ENCODE measurements around the gene GAGE1.
"Not testable (repeated sequence)": the region's sequence is repeated elsewhere in the genome, so short reads cannot be mapped to it uniquely, and the experiment has no call there.

Gene GAGE1, protein sequence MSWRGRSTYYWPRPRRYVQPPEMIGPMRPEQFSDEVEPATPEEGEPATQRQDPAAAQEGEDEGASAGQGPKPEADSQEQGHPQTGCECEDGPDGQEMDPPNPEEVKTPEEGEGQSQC

DNA sequence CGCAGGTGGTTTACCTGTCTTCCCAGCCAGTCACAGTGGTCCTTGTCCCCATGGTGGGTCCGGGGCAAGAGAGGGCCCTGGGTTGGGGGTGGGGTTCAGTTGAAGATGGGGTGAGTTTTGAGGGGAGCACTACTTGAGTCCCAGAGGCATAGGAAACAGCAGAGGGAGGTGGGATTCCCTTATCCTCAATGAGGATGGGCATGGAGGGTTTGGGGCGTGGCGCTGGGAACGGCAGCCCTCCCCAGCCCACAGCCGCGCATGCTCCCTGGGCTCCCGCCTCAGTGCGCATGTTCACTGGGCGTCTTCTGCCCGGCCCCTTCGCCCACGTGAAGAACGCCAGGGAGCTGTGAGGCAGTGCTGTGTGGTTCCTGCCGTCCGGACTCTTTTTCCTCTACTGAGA lies at the start of gene GAGE1:
TSS of gene GAGE1 (plus strand) at position 301 of the 400 bp plus-strand sequence. CDS start 1,155 bp downstream, outside the sequence.
- not testable (repeated sequence) for DNase-seq (ENCODE audit: low spot score)

DNA sequence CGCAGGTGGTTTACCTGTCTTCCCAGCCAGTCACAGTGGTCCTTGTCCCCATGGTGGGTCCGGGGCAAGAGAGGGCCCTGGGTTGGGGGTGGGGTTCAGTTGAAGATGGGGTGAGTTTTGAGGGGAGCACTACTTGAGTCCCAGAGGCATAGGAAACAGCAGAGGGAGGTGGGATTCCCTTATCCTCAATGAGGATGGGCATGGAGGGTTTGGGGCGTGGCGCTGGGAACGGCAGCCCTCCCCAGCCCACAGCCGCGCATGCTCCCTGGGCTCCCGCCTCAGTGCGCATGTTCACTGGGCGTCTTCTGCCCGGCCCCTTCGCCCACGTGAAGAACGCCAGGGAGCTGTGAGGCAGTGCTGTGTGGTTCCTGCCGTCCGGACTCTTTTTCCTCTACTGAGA lies 47.8 kb upstream of the GAGE1 start, which contains the start of gene GAGE12E:
TSS of gene GAGE12E (plus strand) at position 301 of the 400 bp plus-strand sequence. CDS start 1,155 bp downstream, outside the sequence.
- DNase-seq (ENCODE audit: low spot score), result not testable (repeated sequence)

DNA sequence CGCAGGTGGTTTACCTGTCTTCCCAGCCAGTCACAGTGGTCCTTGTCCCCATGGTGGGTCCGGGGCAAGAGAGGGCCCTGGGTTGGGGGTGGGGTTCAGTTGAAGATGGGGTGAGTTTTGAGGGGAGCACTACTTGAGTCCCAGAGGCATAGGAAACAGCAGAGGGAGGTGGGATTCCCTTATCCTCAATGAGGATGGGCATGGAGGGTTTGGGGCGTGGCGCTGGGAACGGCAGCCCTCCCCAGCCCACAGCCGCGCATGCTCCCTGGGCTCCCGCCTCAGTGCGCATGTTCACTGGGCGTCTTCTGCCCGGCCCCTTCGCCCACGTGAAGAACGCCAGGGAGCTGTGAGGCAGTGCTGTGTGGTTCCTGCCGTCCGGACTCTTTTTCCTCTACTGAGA lies 38.3 kb upstream of the GAGE1 start, which contains the start of gene GAGE12F:
TSS of gene GAGE12F (plus strand) at position 301 of the 400 bp plus-strand sequence. CDS start 1,155 bp downstream, outside the sequence.
- DNase-seq (ENCODE audit: low spot score), result not testable (repeated sequence)

DNA sequence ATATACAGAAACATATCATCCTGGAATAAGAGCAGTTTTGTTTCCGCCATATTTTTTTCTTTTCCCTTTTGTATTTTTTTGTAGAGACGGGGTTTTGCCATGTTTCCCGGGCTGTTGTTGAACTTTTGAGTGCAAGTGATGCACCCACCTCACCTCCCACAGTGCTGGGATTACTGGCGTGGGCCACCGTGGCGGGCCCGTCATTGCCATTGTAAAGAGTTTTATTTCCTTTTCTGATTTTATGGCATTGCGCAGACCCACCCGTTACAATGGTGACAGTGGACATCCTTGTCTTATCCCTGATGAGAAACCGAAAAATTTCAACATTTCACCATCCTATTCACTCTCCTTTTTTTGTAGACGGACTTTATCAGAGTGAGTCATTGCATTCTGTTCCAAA lies 30.1 kb upstream of the GAGE1 start:
- DNase-seq (ENCODE audit: low spot score), result not testable (repeated sequence)

DNA sequence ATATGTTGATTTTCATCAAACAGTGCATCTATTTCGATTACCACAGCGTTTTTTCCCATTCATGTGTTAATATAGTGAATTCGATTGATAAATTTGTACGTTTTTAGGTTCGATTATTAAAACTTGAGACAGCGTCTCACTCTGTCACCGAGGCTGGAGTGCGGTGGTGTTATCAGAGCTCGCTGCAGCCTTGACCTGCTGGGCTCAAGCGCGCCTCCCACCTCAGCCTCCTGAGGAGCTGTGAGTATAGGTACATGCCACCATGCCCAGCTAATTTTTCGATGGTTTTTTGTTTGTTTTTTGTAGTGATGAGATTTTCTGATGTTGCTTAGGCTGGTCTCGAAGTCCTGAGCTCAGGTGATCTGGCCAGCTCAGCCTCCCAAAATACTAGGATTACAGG lies 29.7 kb upstream of the GAGE1 start:
- not testable (repeated sequence) for DNase-seq (ENCODE audit: low spot score)

DNA sequence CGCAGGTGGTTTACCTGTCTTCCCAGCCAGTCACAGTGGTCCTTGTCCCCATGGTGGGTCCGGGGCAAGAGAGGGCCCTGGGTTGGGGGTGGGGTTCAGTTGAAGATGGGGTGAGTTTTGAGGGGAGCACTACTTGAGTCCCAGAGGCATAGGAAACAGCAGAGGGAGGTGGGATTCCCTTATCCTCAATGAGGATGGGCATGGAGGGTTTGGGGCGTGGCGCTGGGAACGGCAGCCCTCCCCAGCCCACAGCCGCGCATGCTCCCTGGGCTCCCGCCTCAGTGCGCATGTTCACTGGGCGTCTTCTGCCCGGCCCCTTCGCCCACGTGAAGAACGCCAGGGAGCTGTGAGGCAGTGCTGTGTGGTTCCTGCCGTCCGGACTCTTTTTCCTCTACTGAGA lies 28.7 kb upstream of the GAGE1 start, which contains the start of gene GAGE12G:
TSS of gene GAGE12G (plus strand) at position 301 of the 400 bp plus-strand sequence. CDS start 1,155 bp downstream, outside the sequence.
- DNase-seq (ENCODE audit: low spot score), result not testable (repeated sequence)

DNA sequence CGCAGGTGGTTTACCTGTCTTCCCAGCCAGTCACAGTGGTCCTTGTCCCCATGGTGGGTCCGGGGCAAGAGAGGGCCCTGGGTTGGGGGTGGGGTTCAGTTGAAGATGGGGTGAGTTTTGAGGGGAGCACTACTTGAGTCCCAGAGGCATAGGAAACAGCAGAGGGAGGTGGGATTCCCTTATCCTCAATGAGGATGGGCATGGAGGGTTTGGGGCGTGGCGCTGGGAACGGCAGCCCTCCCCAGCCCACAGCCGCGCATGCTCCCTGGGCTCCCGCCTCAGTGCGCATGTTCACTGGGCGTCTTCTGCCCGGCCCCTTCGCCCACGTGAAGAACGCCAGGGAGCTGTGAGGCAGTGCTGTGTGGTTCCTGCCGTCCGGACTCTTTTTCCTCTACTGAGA lies 19.2 kb upstream of the GAGE1 start, which contains the start of gene GAGE12H:
TSS of gene GAGE12H (plus strand) at position 301 of the 400 bp plus-strand sequence. CDS start 1,155 bp downstream, outside the sequence.
- not testable (repeated sequence) for DNase-seq (ENCODE audit: low spot score)

DNA sequence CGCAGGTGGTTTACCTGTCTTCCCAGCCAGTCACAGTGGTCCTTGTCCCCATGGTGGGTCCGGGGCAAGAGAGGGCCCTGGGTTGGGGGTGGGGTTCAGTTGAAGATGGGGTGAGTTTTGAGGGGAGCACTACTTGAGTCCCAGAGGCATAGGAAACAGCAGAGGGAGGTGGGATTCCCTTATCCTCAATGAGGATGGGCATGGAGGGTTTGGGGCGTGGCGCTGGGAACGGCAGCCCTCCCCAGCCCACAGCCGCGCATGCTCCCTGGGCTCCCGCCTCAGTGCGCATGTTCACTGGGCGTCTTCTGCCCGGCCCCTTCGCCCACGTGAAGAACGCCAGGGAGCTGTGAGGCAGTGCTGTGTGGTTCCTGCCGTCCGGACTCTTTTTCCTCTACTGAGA lies 9.6 kb upstream of the GAGE1 start, which contains the start of gene GAGE2A:
TSS of gene GAGE2A (plus strand) at position 301 of the 400 bp plus-strand sequence. CDS start 1,155 bp downstream, outside the sequence.
- not testable (repeated sequence) for DNase-seq (ENCODE audit: low spot score)

DNA sequence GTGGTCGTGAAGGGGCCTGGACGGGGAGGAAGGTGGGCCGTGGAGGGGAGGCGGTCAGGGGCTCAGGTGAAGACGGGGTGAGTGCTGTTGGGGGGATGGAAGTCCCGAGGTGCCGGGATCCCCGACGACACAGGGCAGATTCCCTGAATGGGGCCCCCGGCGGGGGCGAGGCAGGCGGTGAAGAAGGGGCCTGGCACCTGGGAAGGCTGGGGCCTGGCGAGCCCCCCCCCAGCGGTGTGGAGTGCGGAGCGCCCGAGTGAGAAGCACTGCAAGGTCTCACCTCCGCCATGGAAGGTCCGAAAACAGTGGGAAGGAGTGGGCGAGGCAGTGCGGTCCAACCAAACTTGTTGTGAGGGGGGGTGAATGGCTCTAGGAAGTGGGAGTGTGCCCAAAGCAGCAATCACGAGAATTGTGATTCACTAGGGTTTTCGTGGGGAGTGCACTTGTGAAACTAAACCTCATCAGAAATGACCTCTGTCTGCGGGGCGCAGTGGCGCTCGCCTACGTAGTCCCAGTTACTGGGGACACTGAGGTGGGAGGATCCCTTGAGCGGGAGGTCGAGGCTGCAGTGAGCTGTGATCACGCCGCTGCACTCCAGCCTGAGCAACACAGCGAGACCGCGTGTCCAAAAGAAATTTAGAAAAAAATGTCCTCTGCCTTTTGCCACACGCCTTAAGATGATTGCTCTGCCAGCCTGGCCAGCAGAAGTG lies 8.9 kb upstream of the GAGE1 start:
- not testable (repeated sequence) for DNase-seq (ENCODE audit: low spot score)

DNA sequence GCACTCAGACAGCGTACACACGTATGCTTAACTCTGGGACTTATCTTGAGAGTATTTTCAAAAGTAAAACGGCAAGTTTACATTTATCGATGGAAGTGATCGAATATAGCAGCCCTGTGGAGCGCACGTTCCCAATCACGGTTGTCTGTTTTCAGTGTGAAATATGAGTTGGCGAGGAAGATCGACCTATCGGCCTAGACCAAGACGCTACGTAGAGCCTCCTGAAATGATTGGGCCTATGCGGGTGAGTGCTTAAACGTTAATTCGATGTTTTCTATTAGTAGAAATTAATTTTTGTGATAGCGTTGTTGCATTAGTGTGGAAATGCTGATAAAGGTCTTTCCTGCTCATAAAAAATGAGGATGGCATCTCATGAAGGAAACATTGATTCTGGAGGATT lies 8.3 kb upstream of the GAGE1 start:
- DNase-seq (ENCODE audit: low spot score), result not testable (repeated sequence)

DNA sequence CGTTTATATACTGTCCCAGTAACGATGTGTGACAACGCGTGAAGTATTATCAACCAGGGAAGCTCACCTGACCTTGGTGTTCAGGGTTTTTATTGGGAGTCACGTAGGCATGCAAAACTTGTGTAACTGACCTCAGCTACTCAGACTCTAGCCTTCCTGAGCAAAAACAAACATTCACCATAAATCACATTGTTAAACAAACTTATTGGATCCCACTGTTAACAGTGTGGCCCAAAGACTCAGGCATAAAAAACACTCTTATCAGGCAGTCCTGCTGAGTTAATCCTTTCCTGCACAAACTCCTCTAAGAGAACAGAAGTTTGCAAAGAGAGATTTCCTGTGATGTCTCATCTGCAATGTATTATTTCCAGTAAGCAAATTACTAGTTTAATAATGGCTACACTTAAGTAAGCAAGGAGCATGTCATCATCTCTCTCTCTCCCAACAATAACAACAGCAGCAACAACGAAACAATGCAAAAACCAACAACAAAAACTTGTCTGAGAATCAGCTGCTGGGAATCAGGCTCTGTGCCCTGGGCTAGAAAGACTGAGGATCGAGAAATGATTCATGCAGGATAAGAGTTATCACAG lies 12.0 kb downstream of the GAGE1 start:
- DNase-seq (ENCODE audit: low spot score), result no peak

DNA sequence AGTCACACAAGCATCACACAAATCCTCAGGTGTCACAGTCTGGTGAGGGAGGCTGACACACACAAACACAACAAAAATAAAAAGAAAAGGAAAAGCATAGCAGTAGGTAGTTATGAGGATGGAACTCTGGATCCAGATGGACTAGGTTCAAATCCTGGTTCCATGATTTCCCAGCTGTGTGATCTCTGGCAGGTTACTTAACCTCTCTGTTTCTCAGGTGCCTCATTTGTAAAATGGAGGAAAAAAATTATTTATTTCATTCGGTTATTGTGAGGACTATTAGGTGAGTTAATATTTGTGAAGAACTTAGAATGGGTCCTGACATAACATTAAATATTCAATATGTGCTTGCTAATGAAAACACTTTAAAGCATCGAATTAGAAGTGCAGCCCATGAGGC lies 19.8 kb downstream of the GAGE1 start:
- no peak for DNase-seq (ENCODE audit: low spot score)

DNA sequence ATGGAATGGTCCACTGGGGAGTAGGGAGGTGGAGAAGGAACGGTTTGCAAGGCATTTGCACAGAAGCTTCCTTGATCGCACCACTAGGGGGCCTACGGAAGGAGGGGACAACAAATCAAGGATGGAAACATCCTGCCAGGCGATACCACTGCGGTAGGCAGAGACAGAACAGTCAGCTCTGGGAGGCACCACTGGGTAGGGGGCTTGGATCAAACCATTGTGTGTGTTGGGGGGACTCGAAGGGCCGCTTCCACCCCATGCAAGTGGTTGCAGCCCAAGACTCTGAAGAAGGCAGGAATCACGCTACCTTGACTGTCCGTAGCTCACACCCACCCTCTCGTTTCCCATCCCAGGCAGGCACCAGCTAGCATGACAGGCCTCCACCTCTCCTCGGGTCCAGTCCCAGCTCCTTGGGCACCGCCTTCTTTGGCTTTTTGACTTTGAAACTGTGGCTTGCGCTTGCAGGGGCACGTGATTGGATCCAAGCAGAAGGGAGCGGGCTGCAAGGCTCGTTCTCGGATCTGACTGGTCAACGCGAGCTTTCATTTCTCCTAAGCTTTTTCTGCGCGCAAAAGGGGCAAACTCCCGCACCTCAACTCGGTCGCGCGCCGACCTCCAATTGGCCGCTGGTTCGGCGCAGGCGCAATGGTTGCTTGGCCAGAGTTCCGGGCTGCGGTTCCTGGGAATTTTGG lies 28.4 kb downstream of the GAGE1 start:
- no peak for DNase-seq (ENCODE audit: low spot score)

DNA sequence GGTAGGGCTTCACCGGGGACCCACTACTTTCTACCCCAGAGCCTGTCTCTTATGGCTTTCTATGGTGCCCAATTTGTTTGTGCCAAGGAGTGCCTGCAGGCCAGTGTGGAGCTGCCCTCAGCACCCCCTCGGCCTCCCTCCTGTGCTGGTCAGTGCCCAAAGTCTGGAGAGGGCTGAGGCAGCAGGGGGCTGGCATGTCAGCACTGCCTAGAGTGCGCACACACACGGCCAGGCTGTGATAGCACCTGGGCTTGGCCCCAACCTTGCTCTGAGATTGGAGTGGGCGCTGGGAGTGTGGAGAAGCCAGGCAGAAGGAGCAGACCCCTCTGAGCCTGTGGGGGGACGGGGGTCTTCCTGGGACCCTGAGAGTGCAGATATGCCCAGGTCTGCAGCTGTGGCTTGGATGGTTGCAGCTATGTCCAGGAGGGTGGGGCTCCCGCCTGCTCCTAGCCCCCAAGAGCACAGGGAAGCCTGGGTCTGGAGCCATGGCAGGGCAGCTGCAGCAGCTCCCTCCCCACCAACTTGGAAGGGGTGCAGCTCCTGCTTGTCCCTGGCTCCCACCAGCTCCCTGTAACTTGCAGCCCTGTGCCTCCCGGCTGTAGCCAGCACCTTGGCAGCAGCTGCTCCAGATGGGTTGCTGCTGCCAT lies 46.3 kb downstream of the GAGE1 start:
- DNase-seq (ENCODE audit: low spot score), result no peak

DNA sequence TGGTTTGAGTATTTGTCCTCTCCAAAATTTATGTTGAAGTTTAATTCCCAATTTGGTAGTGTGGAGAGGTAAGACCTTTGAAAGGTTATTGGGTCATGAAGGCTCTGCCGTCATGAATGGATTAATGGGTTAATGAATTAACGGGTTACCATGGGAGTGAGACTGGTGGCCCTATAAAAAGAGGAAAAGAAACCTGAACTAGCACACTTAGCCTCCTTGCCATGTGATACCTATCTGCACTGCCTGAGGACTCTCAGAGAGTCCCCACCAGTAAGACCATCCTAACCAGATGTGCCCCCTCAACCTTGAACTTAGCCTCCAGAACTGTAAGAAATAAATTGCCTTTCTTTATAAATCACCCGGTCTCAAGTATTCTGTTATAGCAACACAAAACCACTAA lies 57.7 kb downstream of the GAGE1 start:
- no peak for DNase-seq (ENCODE audit: low spot score)

Measured in globus pallidus (tissue), 1 donor.